ENCODE measurements around the gene UNKL. TPM values are rescaled to one million over a fixed set of nuclear protein-coding genes. Genes with fewer than 3 reads are reported as not detected.

The UNKL gene
- total and polyA plus RNA-seq, 2 donors (not counting 1 experiment from before 2014, with no cell fraction given), result 53.9 to 178 TPM

Other genes starting within 250 kb of the UNKL start
- not detected in 2 replicates for gene TPSG1, start 189.4 kb downstream of the UNKL start, total RNA-seq
- gene TPSG1, start 189.4 kb downstream of the UNKL start, polyA plus RNA-seq, result not detected in 2 replicates
- gene TPSB2, start 184.5 kb downstream of the UNKL start, total RNA-seq, result not detected in 2 replicates
- gene TPSB2, start 184.5 kb downstream of the UNKL start, polyA plus RNA-seq, result not detected in 2 replicates
- gene TPSAB1, start 174.0 kb downstream of the UNKL start, total RNA-seq, result not detected in 2 replicates
- not detected in 2 replicates for gene TPSAB1, start 174.0 kb downstream of the UNKL start, polyA plus RNA-seq
- gene TPSD1, start 158.6 kb downstream of the UNKL start, total RNA-seq, result not detected in 2 replicates
- not detected in 2 replicates for gene TPSD1, start 158.6 kb downstream of the UNKL start, polyA plus RNA-seq
- gene UBE2I, start 105.1 kb downstream of the UNKL start, total RNA-seq, result 253 and 265 TPM in 2 replicates
- gene UBE2I, start 105.1 kb downstream of the UNKL start, polyA plus RNA-seq, result 152 and 219 TPM in 2 replicates
- 130 TPM in 2 replicates for gene BAIAP3, start 81.1 kb downstream of the UNKL start, total RNA-seq
- 67.1 and 119 TPM in 2 replicates for gene BAIAP3, start 81.1 kb downstream of the UNKL start, polyA plus RNA-seq
- gene TSR3, start 62.8 kb downstream of the UNKL start, total RNA-seq, result 42.3 and 43.7 TPM in 2 replicates
- gene TSR3, start 62.8 kb downstream of the UNKL start, polyA plus RNA-seq, result 31.8 and 35.7 TPM in 2 replicates
- 69.1 and 76.0 TPM in 2 replicates for gene GNPTG, start 62.8 kb downstream of the UNKL start, total RNA-seq
- 96.4 and 109 TPM in 2 replicates for gene GNPTG, start 62.8 kb downstream of the UNKL start, polyA plus RNA-seq
- gene UQCC4, start 6.0 kb upstream of the UNKL start, total RNA-seq, result 11.7 and 13.2 TPM in 2 replicates
- 27.6 and 31.0 TPM in 2 replicates for gene UQCC4, start 6.0 kb upstream of the UNKL start, polyA plus RNA-seq
- gene PERCC1, start 16.4 kb upstream of the UNKL start, total RNA-seq, result 0.34 and 0.64 TPM in 2 replicates
- 0.46 and 0.84 TPM in 2 replicates for gene PERCC1, start 16.4 kb upstream of the UNKL start, polyA plus RNA-seq
- 12.4 and 16.6 TPM in 2 replicates for gene CCDC154, start 29.9 kb upstream of the UNKL start, total RNA-seq
- 14.6 and 22.9 TPM in 2 replicates for gene CCDC154, start 29.9 kb upstream of the UNKL start, polyA plus RNA-seq
- gene CLCN7, start 60.3 kb upstream of the UNKL start, total RNA-seq, result 274 and 286 TPM in 2 replicates
- 215 and 280 TPM in 2 replicates for gene CLCN7, start 60.3 kb upstream of the UNKL start, polyA plus RNA-seq
- 0.22 TPM in 1 of 2 replicates, not detected in the other for gene PTX4, start 74.2 kb upstream of the UNKL start, total RNA-seq
- 0.27 and 0.33 TPM in 2 replicates for gene PTX4, start 74.2 kb upstream of the UNKL start, polyA plus RNA-seq
- 81.9 and 88.4 TPM in 2 replicates for gene TELO2, start 78.7 kb upstream of the UNKL start, total RNA-seq
- gene TELO2, start 78.7 kb upstream of the UNKL start, polyA plus RNA-seq, result 136 and 158 TPM in 2 replicates
- gene TMEM204, start 119.0 kb upstream of the UNKL start, total RNA-seq, result 0.27 and 0.58 TPM in 2 replicates
- 2.3 and 2.7 TPM in 2 replicates for gene TMEM204, start 119.0 kb upstream of the UNKL start, polyA plus RNA-seq
- 12.5 and 15.0 TPM in 2 replicates for gene IFT140, start 197.4 kb upstream of the UNKL start, total RNA-seq
- gene IFT140, start 197.4 kb upstream of the UNKL start, polyA plus RNA-seq, result 4.2 and 5.4 TPM in 2 replicates
- 26.6 and 33.9 TPM in 2 replicates for gene CRAMP1, start 197.7 kb upstream of the UNKL start, total RNA-seq
- 21.0 and 29.1 TPM in 2 replicates for gene CRAMP1, start 197.7 kb upstream of the UNKL start, polyA plus RNA-seq

Data from B cell (primary cell).